ENCODE data around the gene CARNS1.
"Not testable (repeated sequence)": the region's sequence is repeated elsewhere in the genome, so short reads cannot be mapped to it uniquely, and the experiment has no call there.

Gene CARNS1

DNA sequence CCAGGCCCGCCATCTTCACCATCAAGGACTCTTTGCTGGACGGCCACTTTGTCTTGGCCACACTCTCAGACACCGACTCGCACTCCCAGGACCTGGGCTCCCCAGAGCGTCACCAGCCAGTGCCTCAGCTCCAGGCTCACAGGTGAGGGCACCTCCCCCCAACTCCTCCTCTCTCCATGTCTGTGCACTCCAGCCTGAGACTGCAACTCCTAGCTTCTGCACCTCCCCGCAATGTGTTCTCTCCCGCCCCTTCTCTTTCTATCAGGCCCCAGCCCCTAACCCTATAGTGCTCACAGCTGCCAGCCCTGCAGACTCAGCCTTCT is 19.3 kb upstream of the CARNS1 start:
- DNase-seq (ENCODE audit: low read depth) = no peak

GRCh38 chr11:67396587-67397389 is 18.7 kb upstream of the CARNS1 start:
- no peak for DNase-seq (ENCODE audit: low read depth)

GRCh38 chr11:67397536-67397935 is 17.9 kb upstream of the CARNS1 start:
- no peak for DNase-seq (ENCODE audit: low read depth)

DNA sequence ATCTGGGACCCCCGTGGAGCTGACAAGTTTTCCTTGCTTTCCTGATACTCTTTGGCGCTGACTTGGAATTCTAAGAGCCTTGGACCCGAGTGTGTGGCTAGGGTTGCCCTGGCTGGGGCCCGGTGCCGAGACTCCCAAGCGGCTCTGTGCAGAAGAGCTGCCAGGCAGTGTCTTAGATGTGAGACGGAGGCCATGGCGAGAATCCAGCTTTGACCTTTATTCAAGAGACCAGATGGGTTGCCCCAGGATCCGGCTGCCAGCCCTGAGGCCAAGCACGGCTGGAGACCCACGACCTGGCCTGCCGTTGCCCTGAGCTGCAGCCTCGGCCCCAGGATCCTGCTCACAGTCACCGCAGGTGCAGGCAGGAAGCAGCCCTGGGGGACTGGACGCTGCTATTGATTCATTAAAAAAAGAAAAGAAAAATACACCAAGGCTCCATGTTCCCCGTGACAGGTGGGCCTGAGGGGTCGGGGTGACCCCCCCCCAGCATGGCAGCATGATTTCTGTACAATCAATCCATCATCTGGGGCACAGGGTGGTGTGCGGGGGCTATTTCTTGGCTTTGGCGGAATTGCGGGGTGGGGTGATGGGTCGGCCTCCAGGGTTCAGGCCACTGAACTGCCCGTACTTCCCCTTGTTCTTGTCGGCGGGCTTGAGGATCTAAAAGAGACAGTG is 17.4 kb upstream of the CARNS1 start:
- no peak for DNase-seq (ENCODE audit: low read depth)

DNA sequence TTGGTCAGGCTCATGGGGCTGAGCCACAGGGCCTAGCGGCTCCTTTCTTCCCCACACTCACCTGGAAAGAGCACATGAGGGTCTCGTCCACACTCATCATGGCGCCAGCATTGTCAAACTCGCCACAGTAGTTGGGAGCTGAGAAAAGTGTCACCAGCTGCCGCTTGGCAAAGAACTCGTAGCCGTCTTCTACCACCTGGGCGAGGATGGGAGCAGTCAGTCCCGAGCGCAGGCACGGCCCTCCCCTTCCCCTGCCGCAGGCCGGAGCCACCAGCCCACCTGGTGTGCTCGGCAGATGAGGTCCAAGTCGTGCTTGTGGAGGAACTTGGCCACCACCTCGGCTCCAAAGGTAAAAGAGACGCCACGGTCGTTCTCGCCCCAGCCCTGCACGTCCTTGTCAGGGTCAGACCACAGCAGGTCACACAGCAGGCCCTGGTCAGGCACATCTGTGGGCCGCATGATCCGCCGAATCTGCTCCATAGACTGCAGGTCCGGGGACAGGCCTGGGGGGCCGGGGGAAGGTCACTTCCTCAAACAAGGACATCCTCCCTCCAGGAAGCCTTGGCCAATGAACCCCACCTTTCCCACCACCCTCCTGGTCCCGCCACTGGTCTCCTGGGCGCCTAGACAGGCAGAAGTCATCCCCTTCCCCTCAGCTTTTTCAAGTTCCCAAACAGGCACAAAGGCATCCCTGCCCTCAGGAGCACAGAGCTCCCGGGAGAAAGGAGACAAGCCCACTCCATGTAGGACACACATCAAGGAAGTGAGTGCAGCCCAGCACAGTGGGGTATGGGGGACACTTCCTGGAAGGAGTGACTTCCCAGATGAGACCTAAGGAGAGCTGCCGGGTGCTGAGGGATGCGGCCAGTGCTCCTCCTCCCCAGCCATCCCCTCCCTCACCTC is 16.6 kb upstream of the CARNS1 start:
- DNase-seq (ENCODE audit: low read depth) = no peak

DNA sequence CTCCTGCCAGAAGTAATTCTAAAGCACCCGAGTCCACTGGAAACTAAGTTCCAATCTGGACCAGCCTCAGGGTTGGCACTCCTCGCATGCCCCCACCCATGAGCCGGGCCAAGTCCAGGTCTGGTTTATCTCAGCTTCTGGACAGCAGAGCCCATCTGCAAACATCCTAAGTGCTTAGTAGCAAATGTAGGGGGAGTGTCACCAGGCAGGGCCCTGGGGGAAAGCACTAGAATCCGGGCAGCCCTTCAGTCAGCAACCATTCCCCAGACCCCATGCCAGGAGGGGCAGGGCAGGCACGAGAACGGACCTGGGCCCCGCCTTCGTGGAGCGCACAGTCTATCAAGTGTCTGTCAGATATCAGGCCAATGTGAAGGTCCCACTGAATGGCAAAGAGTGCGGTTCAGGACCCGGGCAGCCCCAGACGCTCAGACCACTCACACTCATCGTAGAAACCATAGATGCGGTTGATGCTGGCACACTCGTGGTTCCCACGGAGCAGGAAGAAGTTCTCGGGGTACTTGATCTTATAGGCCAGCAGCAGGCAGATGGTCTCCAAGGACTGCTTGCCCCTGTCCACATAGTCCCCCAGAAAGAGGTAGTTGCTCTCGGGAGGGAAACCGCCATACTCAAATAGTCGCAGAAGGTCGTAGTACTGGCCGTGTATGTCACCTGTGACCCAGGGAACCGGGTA is 15.1 kb upstream of the CARNS1 start:
- no peak for DNase-seq (ENCODE audit: low read depth)

GRCh38 chr11:67400942-67401494 is 14.5 kb upstream of the CARNS1 start:
- no peak for DNase-seq (ENCODE audit: low read depth)

- peak; percentile 84 for DNase-seq (ENCODE audit: low read depth)
These were observed 13.8 kb upstream of the CARNS1 start, which contains the start of gene PPP1CA for GRCh38 chr11:67401495-67402191. Gene PPP1CA (minus strand): TSS chr11:67401858. CDS start chr11:67401782, 76 bp downstream.

DNA sequence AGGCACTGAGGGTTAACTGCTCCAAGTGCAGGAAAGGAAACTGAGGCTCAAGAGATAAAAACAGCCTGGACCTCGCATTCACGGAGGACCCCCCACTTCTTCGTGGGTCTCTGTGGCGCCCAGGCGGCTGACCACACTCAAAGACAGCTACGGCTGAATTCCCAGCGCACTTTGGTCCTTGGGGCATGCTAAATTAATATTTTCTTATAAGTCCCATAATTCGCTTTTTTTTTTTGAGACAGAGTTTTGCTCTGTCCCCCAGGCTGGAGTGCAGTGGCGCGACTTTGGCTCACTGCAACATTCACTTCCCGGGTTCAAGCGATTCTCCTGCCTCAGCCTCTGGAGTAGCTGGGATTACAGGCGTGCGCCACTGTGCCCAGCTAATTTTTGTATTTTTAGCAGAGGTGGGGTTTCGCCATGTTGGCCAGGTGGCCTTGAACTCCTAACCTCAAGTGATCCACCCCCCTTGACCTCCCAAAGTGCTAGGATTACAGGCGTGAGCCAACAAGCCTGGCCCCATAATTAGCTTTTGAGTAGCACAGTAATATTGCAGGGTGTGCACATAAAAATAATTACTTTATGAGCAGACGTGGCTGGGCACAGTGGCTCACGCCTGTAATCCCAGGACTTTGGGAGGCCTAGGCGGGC is 13.2 kb upstream of the CARNS1 start:
- DNase-seq (ENCODE audit: low read depth) = not testable (repeated sequence)

DNA sequence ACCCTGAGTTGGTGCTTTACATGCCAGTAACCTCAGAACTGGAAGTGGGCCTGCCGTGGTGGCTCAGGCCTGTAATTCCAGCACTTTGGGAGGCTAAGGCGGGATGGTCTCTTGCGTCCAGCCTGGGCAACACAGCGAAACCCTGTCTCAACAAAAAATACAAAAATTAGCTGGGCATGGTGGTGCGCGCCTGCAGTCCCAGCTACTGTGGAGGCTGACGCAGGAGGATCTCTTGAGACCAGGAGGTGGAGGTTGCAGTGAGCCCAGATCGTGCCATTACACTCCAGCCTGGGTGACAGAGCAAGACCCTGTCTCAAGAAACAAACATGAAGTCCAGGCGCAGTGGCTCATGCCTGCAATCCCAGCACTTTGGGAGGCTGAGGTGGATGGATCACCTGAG is 12.4 kb upstream of the CARNS1 start:
- DNase-seq (ENCODE audit: low read depth) = not testable (repeated sequence)

DNA sequence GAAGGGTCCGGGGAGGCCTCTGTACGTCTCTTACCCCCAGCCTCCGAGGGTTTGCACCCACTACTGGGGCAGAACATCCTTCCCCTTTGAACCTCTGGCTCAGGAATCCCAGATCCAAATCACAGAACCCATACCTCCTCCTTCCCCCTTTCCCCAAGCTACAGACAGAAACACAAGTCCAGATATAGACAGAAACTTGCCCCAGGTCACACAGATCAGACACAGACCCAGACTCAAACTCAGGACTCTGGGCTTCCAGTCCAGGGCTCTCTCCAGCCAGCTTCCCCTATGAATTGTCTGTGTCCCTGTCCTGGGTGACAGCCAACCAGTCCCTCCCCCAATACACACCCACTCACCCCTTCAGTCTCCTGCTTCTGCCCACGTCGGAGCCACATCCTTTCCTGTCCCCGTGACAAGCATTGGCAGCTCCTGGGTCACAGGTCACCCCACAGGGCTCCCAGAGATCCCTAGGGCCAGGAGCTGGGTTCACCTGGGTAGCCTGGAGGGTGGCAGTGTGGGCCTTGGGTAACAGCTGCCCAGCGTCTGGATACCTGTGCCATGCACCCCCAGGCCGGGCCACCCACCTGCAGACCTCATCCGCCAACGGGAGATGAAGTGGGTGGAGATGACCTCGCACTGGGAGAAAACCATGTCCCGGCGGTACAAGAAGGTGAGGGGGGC is 10.8 kb upstream of the CARNS1 start:
- no peak for DNase-seq (ENCODE audit: low read depth)

- no peak for DNase-seq (ENCODE audit: low read depth)
These were observed 10.3 kb upstream of the CARNS1 start for GRCh38 chr11:67405196-67405567.

DNA sequence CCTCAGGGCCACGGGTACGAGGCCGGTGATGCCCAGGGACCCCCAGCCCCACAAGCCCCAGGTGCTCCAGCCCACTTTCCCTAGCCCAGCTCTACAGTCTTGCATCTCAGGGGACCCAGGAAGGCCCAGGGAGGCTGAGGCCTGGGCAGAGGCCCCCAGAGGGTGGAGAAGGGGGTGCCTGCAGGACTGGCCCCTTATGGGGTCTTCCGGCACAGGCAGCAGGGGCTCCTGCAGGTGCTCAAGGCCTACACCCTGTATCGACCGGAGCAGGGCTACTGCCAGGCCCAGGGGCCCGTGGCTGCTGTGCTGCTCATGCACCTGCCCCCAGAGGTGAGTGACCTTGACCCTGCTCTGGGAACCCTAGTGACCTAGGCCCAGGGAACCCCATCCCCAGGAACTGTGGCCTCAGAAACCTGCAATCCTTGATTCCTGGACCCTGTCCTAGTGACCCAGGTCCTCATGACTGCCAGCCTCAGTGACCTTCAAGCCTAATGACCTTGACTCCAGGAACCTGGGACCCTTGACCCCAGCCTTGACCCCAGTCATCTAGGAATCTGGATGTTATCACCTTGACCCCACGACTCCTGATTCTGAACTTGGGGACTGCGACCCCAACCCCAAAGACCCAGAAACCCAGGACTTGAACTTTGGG is 9.7 kb upstream of the CARNS1 start:
- DNase-seq (ENCODE audit: low read depth) = no peak

DNA sequence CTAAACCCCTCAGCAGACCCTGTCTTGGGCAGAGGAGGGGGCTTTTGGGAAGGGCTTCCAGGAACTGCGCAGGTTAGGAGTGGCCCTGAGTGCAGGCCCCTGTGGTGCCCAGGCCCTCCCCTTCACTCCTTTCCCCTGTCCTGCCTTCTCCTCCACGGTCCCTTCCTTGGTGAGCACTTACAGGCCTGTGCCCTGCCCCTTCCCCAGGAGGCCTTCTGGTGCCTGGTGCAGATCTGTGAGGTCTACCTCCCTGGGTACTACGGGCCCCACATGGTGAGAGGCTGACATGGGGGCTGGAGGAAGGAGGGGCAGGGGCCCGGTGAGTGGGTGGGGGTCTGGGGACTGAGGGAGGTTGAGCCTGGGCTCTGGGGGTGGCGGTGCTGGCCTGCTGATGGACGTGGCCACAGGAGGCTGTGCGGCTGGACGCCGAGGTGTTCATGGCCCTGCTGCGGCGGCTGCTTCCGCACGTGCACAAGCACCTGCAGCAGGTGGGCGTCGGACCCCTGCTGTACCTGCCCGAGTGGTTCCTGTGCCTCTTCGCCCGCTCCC is 9.0 kb upstream of the CARNS1 start:
- no peak for DNase-seq (ENCODE audit: low read depth)

GRCh38 chr11:67406969-67407687 is 8.3 kb upstream of the CARNS1 start:
- no peak for DNase-seq (ENCODE audit: low read depth)

GRCh38 chr11:67407688-67408163 is 7.8 kb upstream of the CARNS1 start:
- DNase-seq (ENCODE audit: low read depth) = no peak

DNA sequence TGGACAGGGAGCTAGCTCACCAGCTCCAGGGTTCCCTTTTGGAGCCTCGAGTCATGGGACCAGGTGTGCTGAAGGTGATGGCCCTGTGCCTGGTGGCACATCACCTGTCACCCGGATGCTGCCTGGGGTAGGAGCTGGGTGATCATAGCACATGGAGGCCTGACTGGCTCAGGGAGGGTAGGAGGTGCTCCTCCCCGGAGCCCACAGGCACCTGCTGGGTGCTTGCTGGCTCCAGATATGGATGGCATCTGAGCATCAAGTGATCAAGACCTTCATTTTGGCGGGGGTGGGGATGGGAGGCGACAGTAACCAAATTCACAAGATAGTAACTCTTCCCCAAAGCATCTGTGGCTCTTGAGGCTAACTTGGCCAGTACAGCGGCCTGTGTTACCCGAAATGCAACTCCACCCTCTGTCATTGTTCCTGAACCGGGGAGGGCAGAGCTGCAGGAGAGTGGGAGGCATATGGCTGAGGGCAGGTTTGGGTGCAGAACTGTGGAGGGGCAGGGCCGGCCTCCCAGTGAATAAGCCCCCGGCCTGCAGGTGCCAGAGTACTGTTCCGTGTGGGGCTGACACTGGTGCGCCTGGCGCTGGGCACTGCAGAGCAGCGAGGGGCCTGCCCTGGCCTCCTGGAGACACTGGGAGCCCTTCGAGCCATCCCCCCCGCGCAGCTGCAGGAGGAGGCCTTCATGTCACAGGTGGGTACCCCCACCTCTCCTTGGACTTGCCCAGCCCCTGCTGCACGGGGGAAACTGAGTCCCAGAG is 6.9 kb upstream of the CARNS1 start:
- no peak for DNase-seq (ENCODE audit: low read depth)

- no peak for DNase-seq (ENCODE audit: low read depth)
These were observed 6.2 kb upstream of the CARNS1 start for GRCh38 chr11:67409261-67409666.

Measured in stimulated activated CD8-positive, alpha-beta memory T cell treated with anti-CD3 and anti-CD28 coated beads, Interleukin-15, amount 100 ng/mL, for 1 hour (primary cell).